Stimulated activated CD4-positive, alpha-beta T cell treated with anti-CD3 and anti-CD28 coated beads, Interleukin-12 subunit alpha, Interleukin-12 subunit beta, amount 100 ng/mL, for 48 hours (primary cell): ENCODE results near the gene NGFR.

Source experiments
- DNase-seq, 3 donors: peaks; one replicate each; pipeline ENCODE4 v3.0.0-alpha.2; 2020; ENCODE audit warnings: low read depth in 2 of 3, low spot score in 1 of 3

NGFR gene

GRCh38 chr17:49494986-49495841 is at the start of gene NGFR:
NGFR (plus strand) TSS chr17:49495293; CDS start chr17:49495418, 125 bp downstream.
- peak in 1 of 3 donors; percentile 24 for DNase-seq

GRCh38 chr17:49445591-49445990 is 49.5 kb upstream of the NGFR start:
- no peak for DNase-seq

GRCh38 chr17:49447628-49448302 is 47.3 kb upstream of the NGFR start:
- DNase-seq, result no peak

GRCh38 chr17:49450181-49450580 is 44.9 kb upstream of the NGFR start:
- DNase-seq, result no peak

GRCh38 chr17:49450735-49451134 is 44.4 kb upstream of the NGFR start:
- no peak for DNase-seq

- DNase-seq, result no peak
These were observed 42.9 kb upstream of the NGFR start for GRCh38 chr17:49452201-49452600.

GRCh38 chr17:49452661-49453060 is 42.4 kb upstream of the NGFR start:
- no peak for DNase-seq

- DNase-seq, result no peak
These were observed 41.0 kb upstream of the NGFR start for GRCh38 chr17:49454050-49454449.

GRCh38 chr17:49455272-49455861 is 39.7 kb upstream of the NGFR start:
- DNase-seq, result no peak

GRCh38 chr17:49456183-49456965 is 38.7 kb upstream of the NGFR start:
- DNase-seq, result no peak

GRCh38 chr17:49457564-49458535 is 37.2 kb upstream of the NGFR start:
- no peak for DNase-seq

GRCh38 chr17:49459401-49459984 is 35.6 kb upstream of the NGFR start:
- no peak for DNase-seq

- no peak for DNase-seq
These were observed 34.7 kb upstream of the NGFR start for GRCh38 chr17:49460401-49460800.

- no peak for DNase-seq
These were observed 33.5 kb upstream of the NGFR start for GRCh38 chr17:49461580-49461979.

GRCh38 chr17:49464049-49464448 is 31.0 kb upstream of the NGFR start:
- DNase-seq, result no peak

- DNase-seq, result no peak
These were observed 29.7 kb upstream of the NGFR start for GRCh38 chr17:49465331-49465903.

- no peak for DNase-seq
These were observed 28.7 kb upstream of the NGFR start for GRCh38 chr17:49466436-49466835.

GRCh38 chr17:49467175-49467574 is 27.9 kb upstream of the NGFR start:
- no peak for DNase-seq

GRCh38 chr17:49468811-49469385 is 26.2 kb upstream of the NGFR start:
- DNase-seq, result no peak
